ENCODE data around the gene ALPP. TPM values are rescaled to one million over a fixed set of nuclear protein-coding genes. Genes with fewer than 3 reads are reported as not detected.

The ALPP gene
- total and polyA plus RNA-seq, 2 of the 13 experiments (the other 11 are each of a cell fraction or from before 2014, with no cell fraction given) = not detected

- TF ChIP-seq IKZF4 (CRISPR knock-in tag; IDR thresholded peaks at IDR 0.05; ENCODE audit: borderline replicate concordance, low read depth, not compliant biosample characterization) = no peak
- no peak for TF ChIP-seq KDM6A (CRISPR knock-in tag; IDR thresholded peaks at IDR 0.05; ENCODE audit: low read depth)
- no peak for TF ChIP-seq TRAFD1 (CRISPR knock-in tag; IDR thresholded peaks at IDR 0.05; ENCODE audit: borderline replicate concordance)
- no peak for TF ChIP-seq MBNL3 (CRISPR knock-in tag; conservative IDR thresholded peaks at IDR 0.05)
- no peak for TF ChIP-seq ZNF44 (CRISPR knock-in tag; IDR thresholded peaks at IDR 0.05)
- no peak for TF ChIP-seq ZNF83 (CRISPR knock-in tag; IDR thresholded peaks at IDR 0.05; ENCODE audit: borderline replicate concordance)
- TF ChIP-seq SNAPC4 (CRISPR knock-in tag; IDR thresholded peaks at IDR 0.05) = no peak
- no peak for TF ChIP-seq NR1H2 (CRISPR knock-in tag; IDR thresholded peaks at IDR 0.05; ENCODE audit: borderline replicate concordance, low read depth)
Measured at GRCh38 chr2:232377841-232378734, 463 bp upstream of the ALPP start (continued).
